Measurements from ENCODE around the gene OPTC. TPM values are rescaled to one million over a fixed set of nuclear protein-coding genes. Genes with fewer than 3 reads are reported as not detected.

OPTC gene
- total and polyA plus RNA-seq, 2 of the 13 experiments (the other 11 are each of a cell fraction or from before 2014, with no cell fraction given): not detected

DNA sequence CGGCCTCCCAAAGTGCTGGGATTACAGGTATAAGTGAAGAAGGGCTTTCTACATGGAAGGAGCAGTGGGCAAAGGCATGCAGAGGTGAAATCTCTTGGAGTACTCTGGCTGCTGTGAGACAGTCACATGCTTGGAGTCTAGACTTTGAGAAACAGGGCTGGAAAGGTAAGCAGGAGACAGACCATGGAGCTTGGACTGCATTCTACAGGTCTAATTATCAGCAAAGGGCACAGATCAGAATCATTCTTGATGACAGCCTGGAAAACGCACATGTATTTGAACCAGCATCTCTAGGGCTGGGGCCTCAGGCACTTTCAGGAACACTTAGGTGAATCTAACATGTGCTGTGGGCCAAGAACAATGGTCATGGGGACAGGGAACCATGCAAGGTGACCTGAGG lies 25.6 kb upstream of the OPTC start (continued):
- TF ChIP-seq, protein P1, sequence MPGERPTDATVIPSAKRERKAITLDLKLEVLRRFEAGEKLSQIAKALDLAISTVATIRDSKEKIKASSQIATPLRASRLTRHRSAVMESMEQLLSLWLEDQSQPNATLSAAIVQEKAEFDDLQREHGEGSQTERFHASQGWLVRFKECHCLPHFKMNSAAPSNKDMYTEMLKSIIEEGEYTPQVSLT (CRISPR knock-in tag; IDR thresholded peaks at IDR 0.05; ENCODE audit: borderline replicate concordance, low read depth): no peak
- no peak for TF ChIP-seq HMG20B (CRISPR knock-in tag; conservative IDR thresholded peaks at IDR 0.05)
- TF ChIP-seq ZNF124 (CRISPR knock-in tag; IDR thresholded peaks at IDR 0.05): no peak
- TF ChIP-seq KLF16 (CRISPR knock-in tag; IDR thresholded peaks at IDR 0.05): no peak
- TF ChIP-seq PTBP1 (IDR thresholded peaks at IDR 0.05; ENCODE audit: low read depth, low read length, poor library complexity, severe bottlenecking): no peak
- TF ChIP-seq, protein P2, sequence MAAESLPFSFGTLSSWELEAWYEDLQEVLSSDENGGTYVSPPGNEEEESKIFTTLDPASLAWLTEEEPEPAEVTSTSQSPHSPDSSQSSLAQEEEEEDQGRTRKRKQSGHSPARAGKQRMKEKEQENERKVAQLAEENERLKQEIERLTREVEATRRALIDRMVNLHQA (CRISPR knock-in tag; IDR thresholded peaks at IDR 0.05): no peak
- TF ChIP-seq, protein P3, sequence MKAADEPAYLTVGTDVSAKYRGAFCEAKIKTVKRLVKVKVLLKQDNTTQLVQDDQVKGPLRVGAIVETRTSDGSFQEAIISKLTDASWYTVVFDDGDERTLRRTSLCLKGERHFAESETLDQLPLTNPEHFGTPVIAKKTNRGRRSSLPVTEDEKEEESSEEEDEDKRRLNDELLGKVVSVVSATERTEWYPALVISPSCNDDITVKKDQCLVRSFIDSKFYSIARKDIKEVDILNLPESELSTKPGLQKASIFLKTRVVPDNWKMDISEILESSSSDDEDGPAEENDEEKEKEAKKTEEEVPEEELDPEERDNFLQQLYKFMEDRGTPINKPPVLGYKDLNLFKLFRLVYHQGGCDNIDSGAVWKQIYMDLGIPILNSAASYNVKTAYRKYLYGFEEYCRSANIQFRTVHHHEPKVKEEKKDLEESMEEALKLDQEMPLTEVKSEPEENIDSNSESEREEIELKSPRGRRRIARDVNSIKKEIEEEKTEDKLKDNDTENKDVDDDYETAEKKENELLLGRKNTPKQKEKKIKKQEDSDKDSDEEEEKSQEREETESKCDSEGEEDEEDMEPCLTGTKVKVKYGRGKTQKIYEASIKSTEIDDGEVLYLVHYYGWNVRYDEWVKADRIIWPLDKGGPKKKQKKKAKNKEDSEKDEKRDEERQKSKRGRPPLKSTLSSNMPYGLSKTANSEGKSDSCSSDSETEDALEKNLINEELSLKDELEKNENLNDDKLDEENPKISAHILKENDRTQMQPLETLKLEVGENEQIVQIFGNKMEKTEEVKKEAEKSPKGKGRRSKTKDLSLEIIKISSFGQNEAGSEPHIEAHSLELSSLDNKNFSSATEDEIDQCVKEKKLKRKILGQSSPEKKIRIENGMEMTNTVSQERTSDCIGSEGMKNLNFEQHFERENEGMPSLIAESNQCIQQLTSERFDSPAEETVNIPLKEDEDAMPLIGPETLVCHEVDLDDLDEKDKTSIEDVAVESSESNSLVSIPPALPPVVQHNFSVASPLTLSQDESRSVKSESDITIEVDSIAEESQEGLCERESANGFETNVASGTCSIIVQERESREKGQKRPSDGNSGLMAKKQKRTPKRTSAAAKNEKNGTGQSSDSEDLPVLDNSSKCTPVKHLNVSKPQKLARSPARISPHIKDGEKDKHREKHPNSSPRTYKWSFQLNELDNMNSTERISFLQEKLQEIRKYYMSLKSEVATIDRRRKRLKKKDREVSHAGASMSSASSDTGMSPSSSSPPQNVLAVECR (CRISPR knock-in tag; IDR thresholded peaks at IDR 0.05; ENCODE audit: borderline replicate concordance): no peak
- TF ChIP-seq ZNF230 (CRISPR knock-in tag; IDR thresholded peaks at IDR 0.05): no peak
- TF ChIP-seq ZBTB20 (CRISPR knock-in tag; IDR thresholded peaks at IDR 0.05; ENCODE audit: borderline replicate concordance, low read depth): no peak
- TF ChIP-seq, protein P4, sequence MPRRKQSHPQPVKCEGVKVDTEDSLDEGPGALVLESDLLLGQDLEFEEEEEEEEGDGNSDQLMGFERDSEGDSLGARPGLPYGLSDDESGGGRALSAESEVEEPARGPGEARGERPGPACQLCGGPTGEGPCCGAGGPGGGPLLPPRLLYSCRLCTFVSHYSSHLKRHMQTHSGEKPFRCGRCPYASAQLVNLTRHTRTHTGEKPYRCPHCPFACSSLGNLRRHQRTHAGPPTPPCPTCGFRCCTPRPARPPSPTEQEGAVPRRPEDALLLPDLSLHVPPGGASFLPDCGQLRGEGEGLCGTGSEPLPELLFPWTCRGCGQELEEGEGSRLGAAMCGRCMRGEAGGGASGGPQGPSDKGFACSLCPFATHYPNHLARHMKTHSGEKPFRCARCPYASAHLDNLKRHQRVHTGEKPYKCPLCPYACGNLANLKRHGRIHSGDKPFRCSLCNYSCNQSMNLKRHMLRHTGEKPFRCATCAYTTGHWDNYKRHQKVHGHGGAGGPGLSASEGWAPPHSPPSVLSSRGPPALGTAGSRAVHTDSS (CRISPR knock-in tag; conservative IDR thresholded peaks at IDR 0.05): no peak
- TF ChIP-seq ZNF296 (CRISPR knock-in tag; conservative IDR thresholded peaks at IDR 0.05): no peak

All from HepG2 (cell line).